Stimulated activated CD8-positive, alpha-beta memory T cell treated with anti-CD3 and anti-CD28 coated beads, Interleukin-7, amount 100 ng/mL, for 4 hours (primary cell): ENCODE measurements around the gene PRIMA1.

Experiments used
- DNase-seq, 2 donors: peaks; one replicate each; pipeline ENCODE4 v3.0.0-alpha.2; 2020; ENCODE audit warnings: low read depth in 2 of 2

PRIMA1 gene

GRCh38 chr14:93712838-93713724, 75.2 kb downstream of the PRIMA1 start:
- no peak for DNase-seq

DNA sequence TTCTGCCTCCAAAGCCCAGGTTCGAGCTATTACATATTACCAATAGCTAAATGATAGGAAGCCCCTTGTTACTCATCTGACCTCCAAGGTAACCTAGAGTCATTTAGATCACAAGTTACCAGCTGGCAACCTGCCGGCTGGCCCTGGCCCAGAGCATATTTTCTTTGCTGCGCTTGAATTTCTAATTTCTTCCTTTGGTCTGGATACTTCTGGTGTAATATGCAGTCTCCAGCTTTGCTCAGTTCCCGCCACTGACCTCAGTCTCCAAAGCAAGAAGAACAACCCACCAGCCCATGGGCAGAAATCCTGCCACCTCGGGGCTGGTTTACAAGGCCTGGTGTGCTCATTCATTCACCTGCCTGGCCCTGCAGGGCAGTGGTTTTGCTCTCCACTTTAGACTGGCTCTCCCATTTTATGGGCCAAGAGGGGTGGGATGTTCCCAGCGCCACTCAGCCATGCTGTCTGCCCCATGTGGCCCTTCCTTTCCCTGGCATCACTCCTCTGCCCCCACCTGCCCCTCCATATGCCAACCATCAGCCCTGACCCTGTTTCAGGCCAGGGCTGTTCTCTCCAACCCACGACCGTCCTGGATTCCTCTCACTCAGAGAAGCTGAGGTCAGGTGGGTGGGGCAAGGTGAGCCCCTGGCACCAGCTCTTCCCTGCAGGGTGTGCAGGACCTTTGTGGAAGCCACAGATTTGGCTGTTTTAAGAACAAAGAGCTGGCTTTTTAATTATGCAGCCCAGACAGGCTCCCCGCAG, 76.0 kb downstream of the PRIMA1 start:
- DNase-seq, result no peak

- no peak for DNase-seq
Observed at GRCh38 chr14:93709249-93709648, 79.0 kb downstream of the PRIMA1 start.

- no peak for DNase-seq
Observed at GRCh38 chr14:93708800-93709199, 79.5 kb downstream of the PRIMA1 start.

GRCh38 chr14:93708311-93708734, 80.0 kb downstream of the PRIMA1 start:
- no peak for DNase-seq

GRCh38 chr14:93707475-93707874, 80.8 kb downstream of the PRIMA1 start:
- no peak for DNase-seq

GRCh38 chr14:93706360-93706955, 81.8 kb downstream of the PRIMA1 start:
- no peak for DNase-seq

DNA sequence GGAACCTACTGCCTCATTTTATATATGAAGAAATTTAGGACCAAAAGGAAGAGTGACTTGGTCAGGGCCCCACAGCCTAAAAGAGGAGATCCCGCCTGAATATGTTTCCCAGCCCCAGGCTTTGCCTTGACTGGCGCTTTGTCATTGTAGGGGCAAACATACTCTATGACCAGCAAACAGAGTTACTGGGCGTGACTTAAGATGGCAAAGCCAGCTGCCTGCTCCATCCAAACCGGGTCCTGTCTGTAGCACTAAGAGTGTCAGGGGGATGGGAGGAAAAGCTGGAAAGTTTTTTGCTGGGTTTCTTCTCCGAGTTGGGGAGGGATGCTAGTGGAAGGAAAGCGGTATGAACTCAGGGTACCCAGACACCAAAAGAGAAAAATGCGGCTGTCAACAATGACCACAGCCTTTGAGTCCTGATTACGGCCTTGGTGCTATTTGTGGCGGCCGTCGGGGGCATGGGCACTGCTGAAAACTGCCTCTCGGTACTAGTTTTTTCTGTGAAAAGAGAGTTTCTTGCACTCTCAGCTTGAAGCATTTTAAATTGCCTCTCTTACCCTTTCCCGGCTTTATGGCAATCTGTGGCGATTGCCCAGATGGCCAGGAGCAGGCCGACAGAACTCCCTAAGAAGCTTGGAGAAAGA, 82.7 kb downstream of the PRIMA1 start:
- no peak for DNase-seq

DNA sequence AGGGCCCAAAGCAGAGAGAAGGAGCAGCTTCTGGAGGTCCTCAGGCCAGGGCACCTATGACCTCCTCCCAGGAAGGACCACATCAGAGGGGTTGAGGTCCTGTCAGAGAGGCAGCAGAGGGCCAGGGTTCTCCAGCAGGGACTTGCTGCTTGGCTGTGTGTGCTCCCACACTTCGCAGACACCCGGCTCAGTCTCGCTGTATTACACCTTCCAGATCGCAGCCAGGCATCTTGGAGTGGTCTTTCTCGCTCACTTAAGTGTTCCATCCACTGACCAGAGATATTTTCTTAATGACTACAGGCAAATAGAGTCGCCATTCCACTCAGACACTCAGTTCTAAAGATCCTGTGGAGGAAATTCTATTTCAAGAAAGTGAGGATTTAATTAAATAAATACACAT, 84.3 kb downstream of the PRIMA1 start:
- DNase-seq, result no peak

- no peak for DNase-seq
Observed at GRCh38 chr14:93702946-93703345, 85.3 kb downstream of the PRIMA1 start.

GRCh38 chr14:93701562-93701961, 86.7 kb downstream of the PRIMA1 start:
- DNase-seq, result no peak

- no peak for DNase-seq
Observed at GRCh38 chr14:93700928-93701327, 87.4 kb downstream of the PRIMA1 start.

DNA sequence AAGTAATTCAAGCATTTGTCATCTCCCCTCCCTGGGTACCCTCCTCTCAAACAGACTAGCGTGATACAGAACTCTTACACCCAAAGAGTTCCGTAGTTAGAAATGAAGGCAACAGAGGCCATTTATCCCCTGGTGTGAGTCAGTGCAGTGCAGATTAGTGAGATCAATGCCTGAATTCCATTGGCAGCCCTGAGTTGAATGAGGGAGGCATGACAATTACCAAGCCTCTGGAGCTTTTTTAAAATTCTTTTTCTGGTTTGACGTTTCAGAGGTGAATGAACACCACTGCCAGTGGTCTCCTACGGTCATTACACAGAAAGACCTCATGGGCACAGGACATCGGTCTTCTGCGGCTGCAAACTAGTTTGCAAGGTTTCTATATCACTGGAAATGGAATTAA, 94.4 kb downstream of the PRIMA1 start:
- DNase-seq, result no peak

- DNase-seq, result no peak
Observed at GRCh38 chr14:93691042-93691780, 97.1 kb downstream of the PRIMA1 start.

- no peak for DNase-seq
Observed at GRCh38 chr14:93690146-93690545, 98.1 kb downstream of the PRIMA1 start.

DNA sequence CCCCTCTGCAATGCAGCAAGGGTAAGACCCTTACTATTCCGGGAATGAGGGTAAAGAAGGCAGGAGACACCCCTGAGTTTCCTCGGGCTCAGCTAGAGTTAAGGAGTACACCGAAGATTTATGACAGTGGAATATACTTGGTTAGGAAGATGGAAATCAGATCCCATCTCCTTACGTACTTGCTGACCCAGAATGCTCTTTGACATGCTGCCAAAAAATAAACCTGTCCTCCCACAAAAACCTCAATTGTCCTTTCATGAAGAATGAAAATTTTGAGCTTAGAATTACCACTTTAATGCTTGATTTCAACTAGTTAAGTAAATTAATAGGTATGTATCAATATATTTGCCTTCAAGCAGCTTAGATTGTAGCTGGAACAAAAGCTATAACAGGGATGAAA, 99.5 kb downstream of the PRIMA1 start:
- no peak for DNase-seq

GRCh38 chr14:93688239-93688666, 100.0 kb downstream of the PRIMA1 start:
- DNase-seq, result no peak

DNA sequence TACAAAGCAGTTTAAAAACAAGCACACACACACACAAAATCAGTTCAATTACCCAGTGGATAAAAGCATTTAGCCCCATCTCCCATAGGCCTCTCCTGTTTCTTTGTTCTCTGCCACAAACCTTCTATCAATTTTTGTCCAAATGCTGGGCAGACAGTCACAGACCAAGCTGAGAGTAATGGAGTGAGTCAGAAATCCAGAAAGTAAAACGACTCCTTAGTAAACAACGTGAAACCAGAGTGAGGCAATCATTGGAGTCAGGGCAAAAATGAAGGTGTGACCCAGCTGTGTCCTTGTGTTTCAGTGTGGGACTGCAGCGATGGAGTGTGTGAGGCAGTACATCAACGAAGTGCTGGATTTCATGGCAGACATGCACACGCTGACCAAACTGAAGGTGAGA, 102.0 kb downstream of the PRIMA1 start:
- no peak for DNase-seq

GRCh38 chr14:93685121-93685895, 103.0 kb downstream of the PRIMA1 start:
- no peak for DNase-seq

- no peak for DNase-seq
Observed at GRCh38 chr14:93683226-93683625, 105.1 kb downstream of the PRIMA1 start.

DNA sequence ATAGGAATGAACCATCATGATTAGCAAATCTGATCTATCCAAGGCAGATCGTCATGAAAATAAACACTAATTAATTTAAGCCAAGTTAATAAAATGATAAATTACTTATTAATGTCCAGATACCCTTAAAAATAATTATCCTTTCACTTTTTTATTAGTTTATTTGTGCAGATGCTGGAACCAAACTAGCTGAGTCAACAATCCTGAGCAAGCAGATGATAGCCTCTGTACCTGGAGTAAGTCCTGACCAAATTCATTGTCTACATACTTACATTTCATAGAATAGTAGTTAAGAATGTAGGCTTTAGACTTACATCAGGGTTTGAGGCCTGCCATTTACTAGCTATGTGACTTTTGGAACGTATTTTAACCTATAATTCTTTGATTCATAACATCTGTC, 105.8 kb downstream of the PRIMA1 start:
- DNase-seq, result no peak
